ENCODE results near the gene DAZAP2.

The DAZAP2 gene

GRCh38 chr12:51238510-51239334 lies at the start of gene DAZAP2:
DAZAP2 (plus strand) TSS chr12:51238826; CDS start chr12:51238908, 82 bp downstream.
- DNase-seq = peak; percentile 89

- DNase-seq = no peak
These were observed 48.8 kb upstream of the DAZAP2 start for GRCh38 chr12:51189790-51190355.

- DNase-seq = no peak
These were observed 47.8 kb upstream of the DAZAP2 start for GRCh38 chr12:51190820-51191219.

GRCh38 chr12:51191516-51192283 lies 46.9 kb upstream of the DAZAP2 start:
- no peak for DNase-seq

DNA sequence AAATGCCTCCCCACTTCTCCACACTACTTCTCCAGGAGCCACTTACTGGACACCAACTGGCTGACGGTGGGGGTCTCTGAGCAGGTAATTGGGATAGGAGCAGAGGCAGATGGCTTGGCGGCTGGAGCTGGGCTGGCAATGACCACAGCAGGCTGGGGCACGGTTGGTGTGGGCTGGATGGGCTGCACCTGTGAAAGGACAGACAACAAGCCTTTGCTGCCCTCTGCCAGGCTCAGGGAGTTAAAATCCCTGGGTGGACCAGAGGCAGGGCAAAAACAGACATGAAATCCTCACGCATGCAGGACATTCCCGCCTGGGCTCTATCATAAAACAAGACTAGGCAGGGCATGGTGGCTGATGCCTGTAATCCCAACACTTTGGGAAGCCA lies 46.3 kb upstream of the DAZAP2 start:
- no peak for DNase-seq

DNA sequence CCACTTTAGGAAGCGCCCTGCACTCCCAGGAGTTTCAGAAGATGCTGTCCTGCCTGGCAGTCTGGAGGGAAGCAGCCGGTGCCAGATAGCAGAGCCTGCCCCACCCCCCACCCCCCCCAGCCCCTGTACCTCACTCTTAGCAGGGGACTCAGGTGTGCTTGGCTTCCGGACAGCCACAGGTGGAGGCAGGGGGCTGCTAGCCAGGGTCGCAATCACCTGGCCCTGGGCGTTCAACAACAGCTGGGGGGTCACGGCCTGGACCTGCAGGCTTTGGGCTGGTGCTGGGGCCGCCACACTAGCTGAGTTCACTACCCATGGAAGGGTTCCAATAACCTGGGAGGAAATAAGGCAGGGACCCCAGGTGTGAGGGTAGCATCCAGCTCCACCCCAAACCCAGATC lies 42.8 kb upstream of the DAZAP2 start:
- DNase-seq = no peak

DNA sequence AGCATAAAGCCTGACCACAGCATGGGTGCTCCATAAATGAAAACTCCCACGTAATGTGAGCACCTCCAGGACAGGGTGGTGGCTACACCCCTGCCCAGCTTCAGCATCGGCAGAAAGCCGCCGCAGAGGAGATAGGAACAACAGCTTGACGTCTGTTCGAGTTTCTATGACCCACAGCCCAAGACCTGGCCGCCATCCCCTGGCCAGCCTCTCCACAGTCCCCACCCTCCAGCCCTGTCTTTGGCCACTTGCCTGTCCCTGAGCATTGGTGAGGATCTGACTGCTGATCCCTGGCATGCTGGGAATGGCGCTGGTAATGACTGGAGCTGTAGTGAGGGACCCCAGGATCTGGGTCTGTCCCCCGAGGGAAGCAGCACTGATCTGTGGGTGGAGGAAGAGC lies 42.1 kb upstream of the DAZAP2 start:
- DNase-seq = no peak

DNA sequence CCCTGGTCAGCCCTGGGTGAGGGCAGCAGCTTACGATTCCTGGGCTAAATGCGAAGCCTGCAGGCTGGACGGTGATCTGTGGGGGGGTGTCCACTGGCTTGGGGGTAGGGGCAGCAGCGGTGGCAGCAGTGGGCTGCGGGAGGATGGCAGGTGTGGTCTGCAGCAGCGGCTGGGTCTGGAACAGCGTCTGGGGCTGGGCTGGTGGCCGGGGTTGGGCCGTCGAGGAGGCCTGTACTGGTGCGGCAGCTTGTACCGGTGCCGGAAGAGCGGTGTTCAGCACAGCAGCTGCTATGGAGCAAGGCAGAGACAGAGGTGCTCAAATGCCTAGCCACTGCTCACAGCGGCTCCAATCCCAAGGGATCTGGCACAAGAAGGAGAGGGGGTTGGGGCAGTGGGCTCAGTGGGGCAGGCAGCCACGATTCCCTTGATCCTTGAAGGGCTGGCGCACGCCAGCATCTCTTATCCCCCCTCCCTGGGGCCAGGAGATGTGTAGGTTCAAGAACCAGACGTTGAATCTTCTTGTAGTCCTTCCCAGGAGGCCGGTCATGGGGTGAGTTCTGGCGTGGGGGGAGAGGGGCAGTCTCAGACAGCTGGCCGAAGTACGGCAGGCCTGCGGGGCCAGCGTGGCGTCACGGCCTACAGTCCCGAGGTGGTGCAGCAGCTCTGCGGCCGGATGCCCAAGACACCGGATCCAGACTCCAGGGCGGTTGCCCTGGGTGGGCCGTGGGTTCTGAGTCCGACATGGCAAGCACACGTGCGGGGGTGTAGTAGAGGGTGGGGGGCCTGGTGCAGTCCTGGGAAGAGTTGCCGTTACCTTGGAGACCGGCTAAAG lies 40.7 kb upstream of the DAZAP2 start:
- DNase-seq = no peak

- DNase-seq = no peak
These were observed 39.9 kb upstream of the DAZAP2 start for GRCh38 chr12:51198568-51199365.

DNA sequence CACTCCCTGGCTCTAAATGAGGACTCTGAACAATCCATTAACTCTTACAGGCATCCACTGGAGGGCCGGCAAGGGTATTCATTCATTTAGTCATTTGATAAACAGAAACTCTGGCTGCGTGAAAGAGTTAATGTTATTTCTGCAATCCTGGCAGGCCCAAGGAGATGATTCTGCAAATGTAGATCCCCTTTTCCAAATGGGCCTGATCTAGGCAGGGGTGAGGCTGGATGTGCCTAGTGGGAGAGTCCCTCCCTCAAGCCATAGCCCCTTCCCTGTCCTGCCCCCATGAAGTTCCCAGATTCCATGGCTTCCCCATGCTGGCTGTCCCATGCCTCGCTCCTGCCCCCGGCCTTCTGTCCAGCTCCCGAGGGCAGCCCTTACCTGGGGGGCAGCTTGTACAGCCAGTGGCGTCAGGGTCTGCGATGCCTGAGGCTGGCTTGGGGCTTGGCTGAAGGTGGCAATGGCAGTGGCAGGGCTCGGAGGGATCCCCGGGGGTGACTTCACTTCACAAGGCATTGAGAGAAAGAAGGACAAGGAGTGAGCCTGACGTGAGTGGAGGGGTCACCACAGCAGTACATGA lies 39.2 kb upstream of the DAZAP2 start:
- no peak for DNase-seq

- DNase-seq = no peak
These were observed 38.5 kb upstream of the DAZAP2 start for GRCh38 chr12:51200156-51200555.

DNA sequence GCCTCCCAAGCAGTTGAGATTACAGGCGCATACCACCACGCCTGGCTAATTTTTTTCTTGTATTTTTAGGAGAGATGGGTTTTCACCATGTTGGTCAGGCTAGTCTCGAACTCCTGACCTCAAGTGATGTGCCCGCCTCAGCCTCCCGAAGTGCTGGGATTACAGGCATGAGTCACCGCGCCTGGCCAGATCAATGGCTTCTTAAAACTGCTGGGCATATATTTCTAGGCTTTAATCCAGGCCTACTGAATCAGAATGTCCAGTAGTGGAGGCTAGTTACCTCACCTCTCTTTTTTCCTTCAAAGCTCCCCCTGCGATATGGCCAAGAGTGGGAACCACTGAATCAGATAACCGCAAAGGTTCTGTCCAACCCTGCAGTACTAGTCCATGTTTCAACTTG lies 37.8 kb upstream of the DAZAP2 start:
- DNase-seq = no peak

- no peak for DNase-seq
These were observed 35.9 kb upstream of the DAZAP2 start for GRCh38 chr12:51202718-51203117.

DNA sequence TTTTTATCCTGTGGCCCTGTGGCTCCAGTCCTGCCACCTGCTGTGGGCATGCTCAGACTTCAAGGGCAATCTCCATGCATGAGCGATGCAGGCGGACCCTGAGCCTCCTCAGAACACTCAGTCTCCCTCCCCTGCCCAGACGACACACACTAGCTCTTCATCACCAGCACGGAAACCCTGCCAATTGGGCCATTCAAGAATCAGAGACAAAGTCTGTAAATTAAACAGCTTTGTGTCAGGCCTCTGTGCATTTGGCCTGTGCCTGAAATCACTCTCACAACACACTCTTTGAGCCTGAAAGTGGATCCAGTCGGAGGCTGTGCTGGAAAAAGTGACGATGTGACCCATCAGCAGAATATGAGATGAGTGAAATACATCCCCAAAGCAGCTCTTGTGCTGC lies 33.3 kb upstream of the DAZAP2 start:
- no peak for DNase-seq

- no peak for DNase-seq
These were observed 30.5 kb upstream of the DAZAP2 start for GRCh38 chr12:51208016-51208660.

- DNase-seq = no peak
These were observed 29.4 kb upstream of the DAZAP2 start for GRCh38 chr12:51209259-51209658.

- DNase-seq = no peak
These were observed 27.8 kb upstream of the DAZAP2 start for GRCh38 chr12:51210690-51211395.

DNA sequence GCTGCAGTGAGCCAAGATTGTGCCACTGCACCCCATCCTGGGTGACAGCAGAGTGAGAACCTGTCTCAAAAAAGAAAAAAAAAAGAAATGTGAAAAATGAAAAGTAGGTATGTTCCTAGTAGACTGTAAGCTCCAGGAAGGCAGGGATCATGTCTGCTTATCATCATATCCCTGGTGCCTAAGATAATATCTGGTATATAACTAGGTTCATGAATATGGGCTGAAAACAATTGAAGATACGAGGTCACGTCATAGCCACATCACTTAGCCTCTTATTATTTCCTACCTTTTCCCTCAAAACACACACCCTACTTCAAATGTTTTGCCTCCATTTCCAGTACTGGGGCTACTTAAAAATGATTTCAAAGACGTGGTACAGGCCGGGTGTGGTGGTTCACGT lies 23.7 kb upstream of the DAZAP2 start:
- no peak for DNase-seq

DNA sequence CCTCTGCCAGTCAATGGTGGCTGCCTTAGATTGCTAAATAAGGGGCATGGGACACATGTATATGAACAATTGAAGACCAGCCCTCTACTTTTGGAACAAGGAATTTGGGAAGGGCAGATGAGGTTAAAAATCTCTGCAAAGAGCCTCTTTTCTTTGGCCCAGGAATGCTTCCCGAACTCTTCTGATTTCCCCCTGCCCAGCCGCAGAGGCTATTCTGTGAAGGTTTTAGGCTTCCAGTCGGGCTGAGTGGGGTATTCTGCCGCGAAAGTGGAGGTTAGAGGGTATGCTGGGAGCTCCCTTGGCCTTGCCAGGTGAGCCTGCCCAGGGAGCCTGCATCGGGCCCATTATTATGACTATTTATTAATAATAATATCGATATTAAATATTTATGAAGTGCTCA lies 22.0 kb upstream of the DAZAP2 start:
- no peak for DNase-seq

- peak; percentile 8 for DNase-seq
These were observed 21.3 kb upstream of the DAZAP2 start for GRCh38 chr12:51217133-51217967.
